WTC11 (cell line): ENCODE results near the gene SCNN1B. TPM values are rescaled to one million over a fixed set of nuclear protein-coding genes. Genes with fewer than 3 reads are reported as not detected.

Experiments
- ATAC-seq: fragments of 200-7000 bp; cut with Tn5 transposase; 2 replicates; pipeline ENCODE4 v1.10.0; 2021; ENCODE audit warnings: mild to moderate bottlenecking, moderate library complexity
- CTCF ChIA-PET: fragments of 300-600 bp; sonication (Branson Sonifier 250); formaldehyde crosslinking; loops from one replicate; lab custom pipeline; 2021; ENCODE audit warnings: antibody characterized with exemption; lab: Charles Lee
- POLR2A ChIA-PET: fragments of 350-600 bp; sonication (Branson Sonifier 250); formaldehyde crosslinking; loops from one replicate; lab custom pipeline; 2021; ENCODE audit warnings: antibody characterized with exemption; lab: Charles Lee
- DNase-seq: peaks from one replicate; pipeline ENCODE4 v3.0.0; 2021; ENCODE audit warnings: low spot score
- H3K27ac Mint-ChIP-seq: 2 replicates; pipeline ENCODE4 v1.8.0; 2021; ENCODE audit warnings: mixed read lengths
- H3K27me3 Mint-ChIP-seq: 2 replicates; pipeline ENCODE4 v1.8.0; 2021; ENCODE audit warnings: low read depth, mild to moderate bottlenecking, moderate library complexity, mixed read lengths
- H3K36me3 Mint-ChIP-seq: 2 replicates; pipeline ENCODE4 v1.8.0; 2021; ENCODE audit warnings: mixed read lengths
- H3K4me1 Mint-ChIP-seq: 2 replicates; pipeline ENCODE4 v1.8.0; 2022; ENCODE audit warnings: mixed read lengths
- H3K4me3 Mint-ChIP-seq: 2 replicates; pipeline ENCODE4 v1.8.0; 2021; ENCODE audit warnings: mild to moderate bottlenecking, moderate library complexity, mixed read lengths
- H3K9me3 Mint-ChIP-seq: 2 replicates; pipeline ENCODE4 v1.8.0; 2021; ENCODE audit warnings: mixed read lengths
- ERG ChIP-seq: fragments of 250-450 bp; sonication (Bioruptor Pico); IDR thresholded peaks from 2 replicates; pipeline ENCODE4 v1.8.0; 2021; ENCODE audit warnings: mild to moderate bottlenecking
- NFYB ChIP-seq: sonication (generic); formaldehyde crosslinking; conservative IDR thresholded peaks from 2 replicates; pipeline ENCODE4 v1.8.0; 2022; ENCODE audit warnings: low read depth, missing genetic modification reagents
- NR1H2 ChIP-seq: sonication (generic); formaldehyde crosslinking; IDR thresholded peaks from 2 replicates; pipeline ENCODE4 v1.9.0; 2021; ENCODE audit warnings: mild to moderate bottlenecking, moderate library complexity, missing genetic modification reagents
- RELA ChIP-seq: sonication (generic); formaldehyde crosslinking; IDR thresholded peaks from 2 replicates; pipeline ENCODE4 v1.8.1; 2022; ENCODE audit warnings: missing genetic modification reagents, mild to moderate bottlenecking, borderline replicate concordance
- SMAD4 ChIP-seq: sonication (generic); formaldehyde crosslinking; IDR thresholded peaks from 2 replicates; pipeline ENCODE4 v1.8.0; 2022; ENCODE audit warnings: mild to moderate bottlenecking, missing genetic modification reagents
- SOX15 ChIP-seq: fragments of 250-450 bp; sonication (Bioruptor Pico); IDR thresholded peaks from 2 replicates; pipeline ENCODE4 v1.9.0; 2021; ENCODE audit warnings: mild to moderate bottlenecking
- SP1 ChIP-seq: sonication (generic); formaldehyde crosslinking; conservative IDR thresholded peaks from 2 replicates; pipeline ENCODE4 v1.8.1; 2022; ENCODE audit warnings: missing genetic modification reagents
- TCF7 ChIP-seq: sonication (generic); formaldehyde crosslinking; IDR thresholded peaks from 2 replicates; pipeline ENCODE4 v1.8.0; 2022; ENCODE audit warnings: mild to moderate bottlenecking, low read depth, missing genetic modification reagents, moderate library complexity
- TEAD1 ChIP-seq: sonication (generic); formaldehyde crosslinking; IDR thresholded peaks from 2 replicates; pipeline ENCODE4 v1.8.0; 2022; ENCODE audit warnings: mild to moderate bottlenecking, missing genetic modification reagents
- ZBTB43 ChIP-seq: sonication (generic); formaldehyde crosslinking; IDR thresholded peaks from 2 replicates; pipeline ENCODE4 v1.8.1; 2023; ENCODE audit warnings: mild to moderate bottlenecking, missing genetic modification reagents
- ZMAT4 ChIP-seq: fragments of 250-450 bp; sonication (Bioruptor Pico); IDR thresholded peaks from 2 replicates; pipeline ENCODE4 v1.9.0; 2021; ENCODE audit warnings: mild to moderate bottlenecking
- ZNF138 ChIP-seq: sonication (generic); formaldehyde crosslinking; conservative IDR thresholded peaks from 2 replicates; pipeline ENCODE4 v1.8.1; 2022; ENCODE audit warnings: mild to moderate bottlenecking, moderate library complexity, missing genetic modification reagents
- ZNF232 ChIP-seq: sonication (generic); formaldehyde crosslinking; IDR thresholded peaks from 2 replicates; pipeline ENCODE4 v1.8.0; 2022; ENCODE audit warnings: mild to moderate bottlenecking, missing genetic modification reagents
- ZNF263 ChIP-seq: sonication (generic); formaldehyde crosslinking; IDR thresholded peaks from 2 replicates; pipeline ENCODE4 v1.8.1; 2022; ENCODE audit warnings: low read depth, mild to moderate bottlenecking, moderate library complexity, missing genetic modification reagents
- ZNF317 ChIP-seq: sonication (generic); formaldehyde crosslinking; IDR thresholded peaks from 2 replicates; pipeline ENCODE4 v1.8.1; 2023; ENCODE audit warnings: low read depth, mild to moderate bottlenecking, moderate library complexity, missing genetic modification reagents, borderline replicate concordance
- ZNF671 ChIP-seq: fragments of 250-450 bp; sonication (Bioruptor Pico); IDR thresholded peaks from 2 replicates; pipeline ENCODE4 v1.8.0; 2021; ENCODE audit warnings: mild to moderate bottlenecking
- total RNA-seq: library from RNA; stranded (reverse); gene quantifications from 3 replicates; pipeline ENCODE4 v1.2.3, GENCODE V29; 2021
- TF ChIP-seq, protein P1 (sequence below): sonication (generic); formaldehyde crosslinking; IDR thresholded peaks from 2 replicates; pipeline ENCODE4 v1.8.0; 2022; ENCODE audit warnings: mild to moderate bottlenecking, missing genetic modification reagents
- TF ChIP-seq, protein P2 (sequence below): sonication (generic); formaldehyde crosslinking; IDR thresholded peaks from 2 replicates; pipeline ENCODE4 v1.8.1; 2022; ENCODE audit warnings: mild to moderate bottlenecking, moderate library complexity, missing genetic modification reagents
- TF ChIP-seq, protein P3 (sequence below): sonication (generic); formaldehyde crosslinking; conservative IDR thresholded peaks from 2 replicates; pipeline ENCODE4 v1.8.1; 2023; ENCODE audit warnings: mild to moderate bottlenecking, low read depth, missing genetic modification reagents, moderate library complexity
- TF ChIP-seq, protein P4 (sequence below): sonication (generic); formaldehyde crosslinking; IDR thresholded peaks from 2 replicates; pipeline ENCODE4 v1.8.0; 2022; ENCODE audit warnings: mild to moderate bottlenecking, missing genetic modification reagents
- TF ChIP-seq, protein P5 (sequence below): sonication (generic); formaldehyde crosslinking; IDR thresholded peaks from 2 replicates; pipeline ENCODE4 v1.8.0; 2023; ENCODE audit warnings: missing genetic modification reagents

SCNN1B gene
- total RNA-seq, 1 experiment from 2014 or later, result 4.8 TPM

- Mint-ChIP-seq H3K27ac (no peak overlapping the region), H3K9me3 (no peaks in the 10 kb centered on the region), H3K27me3 (no peaks in the 10 kb centered on the region), H3K4me1 (no peaks in the 10 kb centered on the region), H3K36me3 (no peaks in the 10 kb centered on the region), H3K4me3 (no peak overlapping the region)
- ATAC-seq (no peak), DNase-seq (no peak)
- CTCF ChIA-PET, result no interaction called here
- POLR2A ChIA-PET, result no interaction called here
- TF ChIP-seq ZMAT4 (CRISPR knock-in tag), result no peak
- TF ChIP-seq NFYB (CRISPR knock-in tag), result no peak
- TF ChIP-seq, protein P1, sequence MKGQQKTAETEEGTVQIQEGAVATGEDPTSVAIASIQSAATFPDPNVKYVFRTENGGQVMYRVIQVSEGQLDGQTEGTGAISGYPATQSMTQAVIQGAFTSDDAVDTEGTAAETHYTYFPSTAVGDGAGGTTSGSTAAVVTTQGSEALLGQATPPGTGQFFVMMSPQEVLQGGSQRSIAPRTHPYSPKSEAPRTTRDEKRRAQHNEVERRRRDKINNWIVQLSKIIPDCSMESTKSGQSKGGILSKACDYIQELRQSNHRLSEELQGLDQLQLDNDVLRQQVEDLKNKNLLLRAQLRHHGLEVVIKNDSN (CRISPR knock-in tag), result no peak
- TF ChIP-seq, protein P2, sequence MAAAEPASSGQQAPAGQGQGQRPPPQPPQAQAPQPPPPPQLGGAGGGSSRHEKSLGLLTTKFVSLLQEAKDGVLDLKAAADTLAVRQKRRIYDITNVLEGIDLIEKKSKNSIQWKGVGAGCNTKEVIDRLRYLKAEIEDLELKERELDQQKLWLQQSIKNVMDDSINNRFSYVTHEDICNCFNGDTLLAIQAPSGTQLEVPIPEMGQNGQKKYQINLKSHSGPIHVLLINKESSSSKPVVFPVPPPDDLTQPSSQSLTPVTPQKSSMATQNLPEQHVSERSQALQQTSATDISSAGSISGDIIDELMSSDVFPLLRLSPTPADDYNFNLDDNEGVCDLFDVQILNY (CRISPR knock-in tag), result no peak
- TF ChIP-seq SOX15 (CRISPR knock-in tag), result no peak
- TF ChIP-seq, protein P3, sequence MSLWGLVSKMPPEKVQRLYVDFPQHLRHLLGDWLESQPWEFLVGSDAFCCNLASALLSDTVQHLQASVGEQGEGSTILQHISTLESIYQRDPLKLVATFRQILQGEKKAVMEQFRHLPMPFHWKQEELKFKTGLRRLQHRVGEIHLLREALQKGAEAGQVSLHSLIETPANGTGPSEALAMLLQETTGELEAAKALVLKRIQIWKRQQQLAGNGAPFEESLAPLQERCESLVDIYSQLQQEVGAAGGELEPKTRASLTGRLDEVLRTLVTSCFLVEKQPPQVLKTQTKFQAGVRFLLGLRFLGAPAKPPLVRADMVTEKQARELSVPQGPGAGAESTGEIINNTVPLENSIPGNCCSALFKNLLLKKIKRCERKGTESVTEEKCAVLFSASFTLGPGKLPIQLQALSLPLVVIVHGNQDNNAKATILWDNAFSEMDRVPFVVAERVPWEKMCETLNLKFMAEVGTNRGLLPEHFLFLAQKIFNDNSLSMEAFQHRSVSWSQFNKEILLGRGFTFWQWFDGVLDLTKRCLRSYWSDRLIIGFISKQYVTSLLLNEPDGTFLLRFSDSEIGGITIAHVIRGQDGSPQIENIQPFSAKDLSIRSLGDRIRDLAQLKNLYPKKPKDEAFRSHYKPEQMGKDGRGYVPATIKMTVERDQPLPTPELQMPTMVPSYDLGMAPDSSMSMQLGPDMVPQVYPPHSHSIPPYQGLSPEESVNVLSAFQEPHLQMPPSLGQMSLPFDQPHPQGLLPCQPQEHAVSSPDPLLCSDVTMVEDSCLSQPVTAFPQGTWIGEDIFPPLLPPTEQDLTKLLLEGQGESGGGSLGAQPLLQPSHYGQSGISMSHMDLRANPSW (CRISPR knock-in tag), result no peak
- TF ChIP-seq ERG (CRISPR knock-in tag), result no peak
- TF ChIP-seq ZNF671 (CRISPR knock-in tag), result no peak
- TF ChIP-seq ZBTB43 (CRISPR knock-in tag), result no peak
- TF ChIP-seq RELA, result no peak
- TF ChIP-seq, protein P4, sequence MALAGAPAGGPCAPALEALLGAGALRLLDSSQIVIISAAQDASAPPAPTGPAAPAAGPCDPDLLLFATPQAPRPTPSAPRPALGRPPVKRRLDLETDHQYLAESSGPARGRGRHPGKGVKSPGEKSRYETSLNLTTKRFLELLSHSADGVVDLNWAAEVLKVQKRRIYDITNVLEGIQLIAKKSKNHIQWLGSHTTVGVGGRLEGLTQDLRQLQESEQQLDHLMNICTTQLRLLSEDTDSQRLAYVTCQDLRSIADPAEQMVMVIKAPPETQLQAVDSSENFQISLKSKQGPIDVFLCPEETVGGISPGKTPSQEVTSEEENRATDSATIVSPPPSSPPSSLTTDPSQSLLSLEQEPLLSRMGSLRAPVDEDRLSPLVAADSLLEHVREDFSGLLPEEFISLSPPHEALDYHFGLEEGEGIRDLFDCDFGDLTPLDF, result no peak
- TF ChIP-seq NR1H2 (CRISPR knock-in tag), result no peak
- TF ChIP-seq ZNF263 (CRISPR knock-in tag), result no peak
- TF ChIP-seq ZNF317, result no peak
Observed at GRCh38 chr16:23334950-23335349, 32.8 kb downstream of the SCNN1B start.

- DNase-seq (no peak), ATAC-seq (no peak)
- peaks cover 5% of the 10 kb centered on the region for H3K4me1 Mint-ChIP-seq
- CTCF ChIA-PET, result interaction anchor here (0.7 to 1.9 kb wide), 4 partner anchors 11 to 98 kb away, joined by 3 to 6 read pairs (median 4); no protein-coding TSS in a partner anchor
- POLR2A ChIA-PET, result no interaction called here
- H3K27ac Mint-ChIP-seq, result no peak overlapping the region
- no peaks in the 10 kb centered on the region for H3K36me3 Mint-ChIP-seq
- H3K4me3 Mint-ChIP-seq, result no peak overlapping the region
- no peak for TF ChIP-seq SP1 (CRISPR knock-in tag)
- no peak for TF ChIP-seq ZNF232 (CRISPR knock-in tag)
- TF ChIP-seq, protein P2 (CRISPR knock-in tag), result no peak
- no peak for TF ChIP-seq TEAD1
- TF ChIP-seq, protein P4, result no peak
- no peak for TF ChIP-seq SMAD4 (CRISPR knock-in tag)
- TF ChIP-seq, protein P5, sequence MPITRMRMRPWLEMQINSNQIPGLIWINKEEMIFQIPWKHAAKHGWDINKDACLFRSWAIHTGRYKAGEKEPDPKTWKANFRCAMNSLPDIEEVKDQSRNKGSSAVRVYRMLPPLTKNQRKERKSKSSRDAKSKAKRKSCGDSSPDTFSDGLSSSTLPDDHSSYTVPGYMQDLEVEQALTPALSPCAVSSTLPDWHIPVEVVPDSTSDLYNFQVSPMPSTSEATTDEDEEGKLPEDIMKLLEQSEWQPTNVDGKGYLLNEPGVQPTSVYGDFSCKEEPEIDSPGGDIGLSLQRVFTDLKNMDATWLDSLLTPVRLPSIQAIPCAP (CRISPR knock-in tag), result no peak
- TF ChIP-seq ZBTB43 (CRISPR knock-in tag), result no peak
- TF ChIP-seq TCF7 (CRISPR knock-in tag), result no peak
- TF ChIP-seq ZNF138, result no peak
- H3K9me3 Mint-ChIP-seq, result no peaks in the 10 kb centered on the region
- no peaks in the 10 kb centered on the region for H3K27me3 Mint-ChIP-seq
Observed at GRCh38 chr16:23337836-23338550, 35.9 kb downstream of the SCNN1B start.
